ENCODE data around the gene ERICH6B. TPM values are rescaled to one million over a fixed set of nuclear protein-coding genes. Genes with fewer than 3 reads are reported as not detected.

Gene ERICH6B
- total RNA-seq, 1 experiment from 2014 or later: not detected

GRCh38 chr13:45519493-45519892, 96.0 kb downstream of the ERICH6B start:
- ChIA-PET CTCF (interaction anchor here (0.6 kb wide), 1 partner anchor 635 kb away, joined by 3 read pairs; no protein-coding TSS in a partner anchor), POLR2A (ENCODE audit: unreplicated experiment) (no interaction called here)
- Histone ChIP-seq H3K9me3 (ENCODE audit: insufficient read depth, low read depth) (no peaks in the 10 kb centered on the region; the same call in none of the 2 replicates), H2AFZ (no peak overlapping the region), H3K36me3 (ENCODE audit: low read depth) (peaks cover 58% of the 10 kb centered on the region), H4K20me1 (ENCODE audit: insufficient read depth) (no peaks in the 10 kb centered on the region), H3K4me3 (no peak overlapping the region), H3F3A (ENCODE audit: insufficient read depth, low read depth) (peaks cover 8% of the 10 kb centered on the region; the same call in 1 of the 2 replicates), H3K4me2 (no peak overlapping the region), H3K27ac (no peak overlapping the region), H3K4me1 (replicated peaks; ENCODE audit: insufficient read depth) (0 out of 2 replicates have a peak, but pooled peaks cover 7% of the 10 kb centered on the region), H3K79me2 (ENCODE audit: low read depth) (no peaks in the 10 kb centered on the region), H3K9me2 (ENCODE audit: insufficient read depth) (no peaks in the 10 kb centered on the region), H3K27me3 (ENCODE audit: insufficient read depth, low read depth) (no peaks in the 10 kb centered on the region)
- BruUV-seq (replicated peaks): no TSS peak
- no peak for TF ChIP-seq CTCF (conservative IDR thresholded peaks at IDR 0.05)
- no peak for TF ChIP-seq EZH2 (IDR thresholded peaks at IDR 0.05; ENCODE audit: low read depth)
- no peak for DNase-seq
- intact Hi-C loops (cut with micrococcal nuclease; ENCODE audit: unreplicated experiment): no loop called here

GRCh38 chr13:45518525-45519245, 96.9 kb downstream of the ERICH6B start:
- TF ChIP-seq CTCF (conservative IDR thresholded peaks at IDR 0.05) (no peak), EZH2 (IDR thresholded peaks at IDR 0.05; ENCODE audit: low read depth) (no peak)
- Histone ChIP-seq H3K4me3 (no peak overlapping the region), H3K9me2 (ENCODE audit: insufficient read depth) (no peaks in the 10 kb centered on the region), H3K27me3 (ENCODE audit: insufficient read depth, low read depth) (no peaks in the 10 kb centered on the region), H3K9me3 (ENCODE audit: insufficient read depth, low read depth) (no peaks in the 10 kb centered on the region; the same call in none of the 2 replicates), H3K4me1 (replicated peaks; ENCODE audit: insufficient read depth) (0 out of 2 replicates have a peak, but pooled peaks cover 7% of the 10 kb centered on the region), H3K36me3 (ENCODE audit: low read depth) (peaks cover 54% of the 10 kb centered on the region), H3K4me2 (no peak overlapping the region), H3K27ac (no peak overlapping the region), H2AFZ (no peak overlapping the region), H3K79me2 (ENCODE audit: low read depth) (no peaks in the 10 kb centered on the region), H3F3A (ENCODE audit: insufficient read depth, low read depth) (peaks cover 3% of the 10 kb centered on the region; the same call in 1 of the 2 replicates), H4K20me1 (ENCODE audit: insufficient read depth) (peaks cover under 1% of the 10 kb centered on the region; the same call in 1 of the 2 replicates)
- DNase-seq: no peak
- ChIA-PET POLR2A (ENCODE audit: unreplicated experiment) (no interaction called here), CTCF (interaction anchor here (0.6 kb wide), 1 partner anchor 636 kb away, joined by 3 read pairs; no protein-coding TSS in a partner anchor)
- no TSS peak for BruUV-seq (replicated peaks)
- intact Hi-C loops (cut with micrococcal nuclease; ENCODE audit: unreplicated experiment): no loop called here

GRCh38 chr13:45516757-45517156, 98.8 kb downstream of the ERICH6B start:
- Histone ChIP-seq H3K4me1 (replicated peaks; ENCODE audit: insufficient read depth) (peaks cover 3% of the 10 kb centered on the region; the same call in 1 of the 2 replicates), H3F3A (ENCODE audit: insufficient read depth, low read depth) (peaks cover 11% of the 10 kb centered on the region; the same call in 1 of the 2 replicates), H3K9me2 (ENCODE audit: insufficient read depth) (no peaks in the 10 kb centered on the region), H3K36me3 (ENCODE audit: low read depth) (peaks cover 56% of the 10 kb centered on the region), H3K27me3 (ENCODE audit: insufficient read depth, low read depth) (no peaks in the 10 kb centered on the region), H2AFZ (no peak overlapping the region), H3K9me3 (ENCODE audit: insufficient read depth, low read depth) (no peaks in the 10 kb centered on the region; the same call in 1 of the 2 replicates), H3K79me2 (ENCODE audit: low read depth) (no peaks in the 10 kb centered on the region), H3K4me2 (no peak overlapping the region), H4K20me1 (ENCODE audit: insufficient read depth) (peaks cover 6% of the 10 kb centered on the region), H3K4me3 (no peak overlapping the region), H3K27ac (no peak overlapping the region)
- intact Hi-C loops (cut with micrococcal nuclease; ENCODE audit: unreplicated experiment): no loop called here
- ChIA-PET CTCF (no interaction called here), POLR2A (ENCODE audit: unreplicated experiment) (no interaction called here)
- no TSS peak for BruUV-seq (replicated peaks)
- DNase-seq: no peak
- TF ChIP-seq EZH2 (IDR thresholded peaks at IDR 0.05; ENCODE audit: low read depth) (no peak), CTCF (conservative IDR thresholded peaks at IDR 0.05) (no peak)

Measured in PC-9 (cell line).